HCT116 (cell line): ENCODE data around the gene SDK1. TPM values are rescaled to one million over a fixed set of nuclear protein-coding genes. Genes with fewer than 3 reads are reported as not detected.

Experiments used
- ATAC-seq: fragments of 200-7000 bp; cut with Tn5 transposase; 2 replicates; pipeline ENCODE4 v1.9.1; 2020; ENCODE audit warnings: mild to moderate bottlenecking, moderate library complexity
- BruUV-seq: library from RNA; stranded (reverse); fragments of 400-500 nt; replicated peaks from 2 replicates; lab custom pipeline; 2021; lab: Mats Ljungman, UMichigan
- CTCF ChIA-PET: fragments of 300-600 bp; sonication (Branson Sonifier 250); formaldehyde crosslinking; loops from one replicate; lab custom pipeline; 2021; ENCODE audit warnings: antibody characterized with exemption; lab: Charles Lee
- POLR2A ChIA-PET: fragments of 300-600, 350-600 bp; sonication (Branson Sonifier 250); formaldehyde crosslinking; loops from one replicate; lab custom pipeline; 2021; ENCODE audit warnings: antibody characterized with exemption; lab: Charles Lee
- RAD21 ChIA-PET, 2 experiments: fragments of 300-600 bp; sonication (Branson Sonifier 250); formaldehyde crosslinking; loops; one replicate each; lab custom pipeline; 2023; ENCODE audit warnings: low total read pairs in 2 of 2; ENCODE audit not compliant: uncharacterized antibody in 2 of 2, unreplicated experiment in 2 of 2, low non-redundant PET in 1 of 2; lab: Charles Lee
- DNase-seq: peaks from one replicate; pipeline ENCODE4 v3.0.0-alpha.2; 2010; ENCODE audit warnings: low read depth, low spot score
- H2AFZ ChIP-seq: fragments of 200-600 bp; shearing (Covaris generic), sonication (generic); 2 replicates; pipeline ENCODE4 v1.6.1; 2017; ENCODE audit warnings: low read depth, mixed run types, mixed read lengths, antibody characterized with exemption, low read length; ENCODE audit not compliant: poor library complexity, severe bottlenecking
- H3K27ac ChIP-seq: 2 replicates; pipeline ENCODE4 v1.5.1; 2012; ENCODE audit warnings: low read depth, low read length
- H3K27me3 ChIP-seq: fragments of 200-600 bp; sonication (generic); 2 replicates; pipeline ENCODE4 v1.6.1; 2016; ENCODE audit warnings: mixed run types, low read length, mixed read lengths; ENCODE audit not compliant: insufficient read depth
- H3K36me3 ChIP-seq, 2 experiments: fragments of 200-500 bp in 1 of 2; fragments of 200-600 bp in 1 of 2; sonication (Bioruptor generic) in 1 of 2; sonication (generic) in 1 of 2; 2 replicates each; pipeline versions ENCODE4 v1.5.1 to v1.6.1; 2014 to 2016; ENCODE audit warnings: low read length in 2 of 2, inconsistent platforms in 1 of 2, mixed read lengths in 1 of 2, mixed run types in 1 of 2; ENCODE audit not compliant: insufficient read depth in 2 of 2, control insufficient read depth in 1 of 2
- H3K4me1 ChIP-seq, 2 experiments: fragments of 200-600 bp in 1 of 2; sonication (generic) in 1 of 2; 2 replicates each; pipeline versions ENCODE4 v1.5.1 to v1.6.1; 2012 to 2017; ENCODE audit warnings: low read length in 2 of 2, inconsistent platforms in 1 of 2, mild to moderate bottlenecking in 1 of 2, mixed read lengths in 1 of 2, mixed run types in 1 of 2, moderate library complexity in 1 of 2; ENCODE audit not compliant: insufficient read depth in 2 of 2, control insufficient read depth in 1 of 2
- H3K4me2 ChIP-seq: fragments of 200-600 bp; sonication (generic); 2 replicates; pipeline ENCODE4 v1.6.1; 2017; ENCODE audit warnings: mixed run types, low read length, mixed read lengths
- H3K4me3 ChIP-seq, 2 experiments: fragments of 200-600 bp in 1 of 2; sonication (generic) in 1 of 2; replicated peaks in 1 of 2; 2 replicates each; pipeline ENCODE4 v1.5.1; 2011 to 2016; ENCODE audit warnings: low read length in 2 of 2, control low read depth in 1 of 2, low read depth in 1 of 2, mild to moderate bottlenecking in 1 of 2, mixed read lengths in 1 of 2, mixed run types in 1 of 2
- H3K79me2 ChIP-seq: fragments of 200-600 bp; sonication (generic); 2 replicates; pipeline ENCODE4 v1.6.1; 2017; ENCODE audit warnings: mild to moderate bottlenecking, mixed run types, low read length, moderate library complexity, mixed read lengths; ENCODE audit not compliant: insufficient read depth
- H3K9ac ChIP-seq: fragments of 200-600 bp; sonication (generic); 2 replicates; pipeline ENCODE4 v1.6.1; 2016; ENCODE audit warnings: low read length, mixed read lengths
- H3K9me2 ChIP-seq: fragments of 200-600 bp; sonication (generic), shearing (Covaris generic); 2 replicates; pipeline ENCODE4 v1.6.1; 2017; ENCODE audit warnings: mixed run types, mild to moderate bottlenecking, moderate library complexity; ENCODE audit not compliant: insufficient read depth
- H3K9me3 ChIP-seq, 2 experiments: fragments of 200-500 bp in 1 of 2; fragments of 200-600 bp in 1 of 2; sonication (Bioruptor generic) in 1 of 2; sonication (generic) in 1 of 2; 2 replicates each; pipeline ENCODE4 v1.6.1; 2014 to 2017; ENCODE audit warnings: low read length in 2 of 2, mixed read lengths in 2 of 2, inconsistent platforms in 1 of 2, low read depth in 1 of 2, mild to moderate bottlenecking in 1 of 2, mixed run types in 1 of 2, moderate library complexity in 1 of 2; ENCODE audit not compliant: control insufficient read depth in 1 of 2, insufficient read depth in 1 of 2
- H4K20me1 ChIP-seq: fragments of 200-600 bp; sonication (generic), shearing (Covaris generic); 2 replicates; pipeline ENCODE4 v1.6.1; 2017; ENCODE audit warnings: mixed run types, mild to moderate bottlenecking, moderate library complexity; ENCODE audit not compliant: insufficient read depth
- CEBPB ChIP-seq: IDR thresholded peaks from 2 replicates; pipeline ENCODE4 v1.6.1; 2012; ENCODE audit warnings: low read depth
- EGR1 ChIP-seq: IDR thresholded peaks from 2 replicates; pipeline ENCODE4 v1.6.1; 2012; ENCODE audit warnings: low read depth
- ELF1 ChIP-seq: IDR thresholded peaks from 2 replicates; pipeline ENCODE4 v1.6.1; 2012; ENCODE audit warnings: low read depth, borderline replicate concordance
- FOSL1 ChIP-seq: IDR thresholded peaks from 2 replicates; pipeline ENCODE4 v1.6.1; 2012; ENCODE audit warnings: low read depth
- POLR2A ChIP-seq: IDR thresholded peaks from 2 replicates; pipeline ENCODE4 v1.7.0; 2011; ENCODE audit warnings: borderline replicate concordance; ENCODE audit not compliant: insufficient read depth, insufficient read length; ENCODE audit errors: extremely low read depth
- RAD21 ChIP-seq: IDR thresholded peaks from 2 replicates; pipeline ENCODE4 v1.6.1; 2012; ENCODE audit warnings: low read depth, mild to moderate bottlenecking
- SIN3A ChIP-seq: IDR thresholded peaks from 2 replicates; pipeline ENCODE4 v1.6.1; 2012; ENCODE audit warnings: low read depth
- SP1 ChIP-seq: IDR thresholded peaks from 2 replicates; pipeline ENCODE4 v1.6.1; 2012; ENCODE audit warnings: low read depth
- SRF ChIP-seq: IDR thresholded peaks from 2 replicates; pipeline ENCODE4 v1.6.1; 2012; ENCODE audit warnings: low read depth
- YY1 ChIP-seq: IDR thresholded peaks from 2 replicates; pipeline ENCODE4 v1.6.1; 2011; ENCODE audit warnings: low read length, low read depth, moderate library complexity, mild to moderate bottlenecking; ENCODE audit not compliant: insufficient replicate concordance; ENCODE audit errors: extremely low read depth
- ZFX ChIP-seq: fragments of 450-650 bp; IDR thresholded peaks from 2 replicates; pipeline ENCODE4 v1.6.1; 2017
- intact Hi-C: fragments of 100-400 bp; cut with micrococcal nuclease; formaldehyde crosslinking; loops from 2 replicates; pipeline ENCODE4 v1.10.0; 2022
- total RNA-seq: library from RNA; stranded (reverse); gene quantifications from one replicate; pipeline ENCODE4 v1.2.1, GENCODE V29; 2021; ENCODE audit not compliant: unreplicated experiment
- TF ChIP-seq, protein P1 (sequence below), 3 experiments: fragments of 200-600 bp in 1 of 3; sonication (generic) in 1 of 3; IDR thresholded peaks in 2 of 3; conservative IDR thresholded peaks in 1 of 3; 2 replicates each; pipeline ENCODE4 v1.5.1; 2012 to 2017; ENCODE audit warnings: low read depth in 2 of 3, low read length in 2 of 3, antibody characterized with exemption in 1 of 3, borderline replicate concordance in 1 of 3, control low read depth in 1 of 3, mild to moderate bottlenecking in 1 of 3, mixed read lengths in 1 of 3, mixed run types in 1 of 3, moderate library complexity in 1 of 3; ENCODE audit not compliant: insufficient read depth in 1 of 3

SDK1 gene
- total RNA-seq, 1 experiment from 2014 or later: 0.05 TPM

DNA sequence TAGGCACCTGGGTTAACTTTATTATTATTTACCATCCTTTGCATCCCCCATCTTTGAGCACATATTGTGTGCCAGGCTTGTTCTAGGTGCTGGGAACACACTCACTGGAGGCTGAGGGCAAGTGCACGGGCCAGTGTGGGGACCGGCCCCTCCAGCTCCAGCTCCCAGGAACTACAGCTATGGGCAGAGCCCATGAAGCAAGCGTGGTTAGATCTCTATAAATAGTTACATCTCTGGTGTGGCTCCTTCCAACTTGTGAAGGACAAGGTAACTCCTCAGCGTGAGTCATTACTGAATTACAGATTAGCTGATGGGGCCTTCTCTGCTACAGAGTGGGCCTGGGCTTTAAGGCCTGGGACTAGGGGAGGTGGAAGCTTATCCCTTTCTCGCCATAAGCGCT lies 583.5 kb downstream of the SDK1 start:
- intact Hi-C loops: no loop called here
- Histone ChIP-seq H3K4me3 (no peak overlapping the region), H3K36me3 (no peaks in the 10 kb centered on the region), H3K9me3 (no peaks in the 10 kb centered on the region), H3K27ac (no peak overlapping the region), H3K79me2 (no peaks in the 10 kb centered on the region), H3K4me1 (no peaks in the 10 kb centered on the region), H3K4me2 (no peak overlapping the region), H3K9me2 (no peaks in the 10 kb centered on the region), H4K20me1 (no peaks in the 10 kb centered on the region), H3K27me3 (no peaks in the 10 kb centered on the region), H3K9ac (no peak overlapping the region), H2AFZ (no peak overlapping the region)
- TF ChIP-seq POLR2A (no peak), FOSL1 (no peak), YY1 (no peak), RAD21 (no peak), SP1 (no peak), EGR1 (no peak)
- TF ChIP-seq, protein P1, sequence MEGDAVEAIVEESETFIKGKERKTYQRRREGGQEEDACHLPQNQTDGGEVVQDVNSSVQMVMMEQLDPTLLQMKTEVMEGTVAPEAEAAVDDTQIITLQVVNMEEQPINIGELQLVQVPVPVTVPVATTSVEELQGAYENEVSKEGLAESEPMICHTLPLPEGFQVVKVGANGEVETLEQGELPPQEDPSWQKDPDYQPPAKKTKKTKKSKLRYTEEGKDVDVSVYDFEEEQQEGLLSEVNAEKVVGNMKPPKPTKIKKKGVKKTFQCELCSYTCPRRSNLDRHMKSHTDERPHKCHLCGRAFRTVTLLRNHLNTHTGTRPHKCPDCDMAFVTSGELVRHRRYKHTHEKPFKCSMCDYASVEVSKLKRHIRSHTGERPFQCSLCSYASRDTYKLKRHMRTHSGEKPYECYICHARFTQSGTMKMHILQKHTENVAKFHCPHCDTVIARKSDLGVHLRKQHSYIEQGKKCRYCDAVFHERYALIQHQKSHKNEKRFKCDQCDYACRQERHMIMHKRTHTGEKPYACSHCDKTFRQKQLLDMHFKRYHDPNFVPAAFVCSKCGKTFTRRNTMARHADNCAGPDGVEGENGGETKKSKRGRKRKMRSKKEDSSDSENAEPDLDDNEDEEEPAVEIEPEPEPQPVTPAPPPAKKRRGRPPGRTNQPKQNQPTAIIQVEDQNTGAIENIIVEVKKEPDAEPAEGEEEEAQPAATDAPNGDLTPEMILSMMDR (IDR thresholded peaks at IDR 0.05 in 2 of 3, conservative IDR thresholded peaks at IDR 0.05 in 1 of 3; ENCODE audit: borderline replicate concordance in 1 of 3, insufficient read depth in 1 of 3, low read depth in 2 of 3, low read length in 2 of 3): no peak
- ChIA-PET POLR2A (no interaction called here), CTCF (no interaction called here), RAD21 (no interaction called here)
- BruUV-seq: no TSS peak
- ATAC-seq (no peak), DNase-seq (no peak)

DNA sequence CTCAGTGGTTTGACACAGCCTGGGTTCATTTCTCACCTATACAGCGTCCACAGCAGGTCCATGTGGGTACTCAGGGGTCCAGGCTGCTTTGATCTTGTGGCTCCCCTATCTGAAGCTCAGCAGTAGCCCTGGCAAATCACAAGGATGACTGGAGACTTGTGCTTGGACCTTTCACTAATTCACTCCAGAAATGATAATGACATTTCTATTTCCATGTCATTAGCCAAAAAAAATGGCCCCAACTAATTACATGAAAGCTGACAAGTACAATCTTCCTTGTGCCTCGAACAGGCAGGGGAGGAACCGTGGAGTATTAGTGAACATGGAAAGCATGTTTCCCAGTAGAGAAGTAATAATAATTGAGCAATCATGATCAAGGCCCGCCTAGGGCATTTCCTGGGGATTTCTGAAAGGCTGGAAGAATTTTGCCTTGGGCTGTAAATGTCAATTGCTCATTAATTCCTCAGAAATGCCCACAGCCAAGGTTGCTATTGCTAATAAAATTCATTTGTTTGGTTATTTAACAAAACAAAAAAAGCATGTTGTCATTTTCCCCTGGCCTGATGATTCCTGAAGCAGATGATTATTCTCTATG lies 586.1 kb downstream of the SDK1 start:
- no peak overlapping the region for H2AFZ ChIP-seq
- ChIA-PET RAD21 (no interaction called here), CTCF (no interaction called here), POLR2A (no interaction called here)
- H4K20me1 ChIP-seq: no peaks in the 10 kb centered on the region
- no peak overlapping the region for H3K4me2 ChIP-seq
- H3K79me2 ChIP-seq: no peaks in the 10 kb centered on the region
- no peak for DNase-seq
- ATAC-seq: no peak
- TF ChIP-seq CEBPB (no peak), ZFX (no peak), FOSL1 (no peak), SIN3A (no peak), ELF1 (no peak), SRF (no peak), RAD21 (no peak), SP1 (no peak)
- H3K9me3 ChIP-seq: no peaks in the 10 kb centered on the region
- H3K4me1 ChIP-seq: no peaks in the 10 kb centered on the region
- intact Hi-C loops: no loop called here
- H3K27me3 ChIP-seq: no peaks in the 10 kb centered on the region
- H3K27ac ChIP-seq: no peak overlapping the region
- no peaks in the 10 kb centered on the region for H3K36me3 ChIP-seq
- H3K9me2 ChIP-seq: no peaks in the 10 kb centered on the region
- no TSS peak for BruUV-seq
- H3K4me3 ChIP-seq: no peak overlapping the region
- H3K9ac ChIP-seq: no peak overlapping the region
